ENCODE data around the gene GLI3.

DNA sequence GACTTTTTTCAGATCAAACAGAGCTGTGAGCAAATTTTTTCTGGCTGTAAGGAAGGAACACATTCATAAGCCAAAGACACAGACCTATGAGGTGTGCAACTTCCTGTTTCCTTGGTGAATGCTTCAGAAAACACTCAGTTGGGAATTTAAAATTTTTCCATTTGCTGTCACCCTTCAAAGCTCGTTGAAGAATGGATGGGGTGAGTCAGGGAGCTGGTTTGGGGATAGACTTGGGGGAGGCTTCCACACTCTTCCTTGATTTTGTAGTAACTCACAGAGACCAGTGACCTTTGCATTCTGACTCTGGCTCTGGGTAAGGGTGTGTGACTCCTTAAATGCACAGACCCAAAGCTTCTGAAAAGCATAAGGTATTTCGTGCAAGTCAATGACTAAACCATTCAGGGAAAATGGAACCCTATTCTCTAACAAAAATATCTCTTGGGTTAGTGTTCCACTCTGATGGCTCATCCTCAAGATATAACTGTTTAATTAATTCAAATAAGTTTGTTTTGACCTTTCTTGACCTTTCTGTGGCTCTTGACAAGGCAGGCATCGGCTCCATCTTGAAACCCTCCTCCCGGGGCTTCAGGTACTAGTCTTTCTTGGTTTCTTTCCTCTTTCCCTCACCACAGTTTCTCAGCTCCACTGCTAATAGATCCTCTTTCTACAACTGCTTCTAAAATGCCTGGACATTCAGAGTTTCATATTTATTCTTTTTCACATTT is 306.3 kb downstream of the GLI3 start:
- TF ChIP-seq, protein P1, sequence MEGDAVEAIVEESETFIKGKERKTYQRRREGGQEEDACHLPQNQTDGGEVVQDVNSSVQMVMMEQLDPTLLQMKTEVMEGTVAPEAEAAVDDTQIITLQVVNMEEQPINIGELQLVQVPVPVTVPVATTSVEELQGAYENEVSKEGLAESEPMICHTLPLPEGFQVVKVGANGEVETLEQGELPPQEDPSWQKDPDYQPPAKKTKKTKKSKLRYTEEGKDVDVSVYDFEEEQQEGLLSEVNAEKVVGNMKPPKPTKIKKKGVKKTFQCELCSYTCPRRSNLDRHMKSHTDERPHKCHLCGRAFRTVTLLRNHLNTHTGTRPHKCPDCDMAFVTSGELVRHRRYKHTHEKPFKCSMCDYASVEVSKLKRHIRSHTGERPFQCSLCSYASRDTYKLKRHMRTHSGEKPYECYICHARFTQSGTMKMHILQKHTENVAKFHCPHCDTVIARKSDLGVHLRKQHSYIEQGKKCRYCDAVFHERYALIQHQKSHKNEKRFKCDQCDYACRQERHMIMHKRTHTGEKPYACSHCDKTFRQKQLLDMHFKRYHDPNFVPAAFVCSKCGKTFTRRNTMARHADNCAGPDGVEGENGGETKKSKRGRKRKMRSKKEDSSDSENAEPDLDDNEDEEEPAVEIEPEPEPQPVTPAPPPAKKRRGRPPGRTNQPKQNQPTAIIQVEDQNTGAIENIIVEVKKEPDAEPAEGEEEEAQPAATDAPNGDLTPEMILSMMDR (IDR thresholded peaks at IDR 0.05), result no peak
- no peak for TF ChIP-seq POLR2A (IDR thresholded peaks at IDR 0.05)
